Measurements from ENCODE around the gene VMP1.

VMP1 gene

DNA sequence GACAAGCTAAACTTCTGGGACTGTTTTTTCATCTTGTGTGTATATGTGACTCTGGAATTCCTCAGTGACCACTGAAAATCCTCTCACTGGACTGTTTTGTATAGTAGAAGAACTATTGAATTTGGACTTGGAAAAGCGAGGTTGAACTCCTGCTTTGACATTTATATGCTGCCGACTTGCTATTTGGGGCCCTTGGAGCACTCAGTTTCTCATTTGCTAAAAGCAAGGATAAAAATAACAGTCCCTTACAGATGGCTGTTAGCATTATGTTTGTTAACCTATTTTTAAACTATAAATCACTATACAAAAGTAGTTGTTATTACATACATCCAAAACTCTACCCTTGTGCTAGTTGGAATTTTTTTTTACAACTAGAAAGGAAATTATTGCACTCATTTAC is 9.0 kb downstream of the VMP1 start:
- DNase-seq (ENCODE audit: low read depth) = no peak
- H3K4me3 ChIP-seq (ENCODE audit: control insufficient read depth, low read depth, low read length) = no peak overlapping the region
- TF ChIP-seq, protein P1, sequence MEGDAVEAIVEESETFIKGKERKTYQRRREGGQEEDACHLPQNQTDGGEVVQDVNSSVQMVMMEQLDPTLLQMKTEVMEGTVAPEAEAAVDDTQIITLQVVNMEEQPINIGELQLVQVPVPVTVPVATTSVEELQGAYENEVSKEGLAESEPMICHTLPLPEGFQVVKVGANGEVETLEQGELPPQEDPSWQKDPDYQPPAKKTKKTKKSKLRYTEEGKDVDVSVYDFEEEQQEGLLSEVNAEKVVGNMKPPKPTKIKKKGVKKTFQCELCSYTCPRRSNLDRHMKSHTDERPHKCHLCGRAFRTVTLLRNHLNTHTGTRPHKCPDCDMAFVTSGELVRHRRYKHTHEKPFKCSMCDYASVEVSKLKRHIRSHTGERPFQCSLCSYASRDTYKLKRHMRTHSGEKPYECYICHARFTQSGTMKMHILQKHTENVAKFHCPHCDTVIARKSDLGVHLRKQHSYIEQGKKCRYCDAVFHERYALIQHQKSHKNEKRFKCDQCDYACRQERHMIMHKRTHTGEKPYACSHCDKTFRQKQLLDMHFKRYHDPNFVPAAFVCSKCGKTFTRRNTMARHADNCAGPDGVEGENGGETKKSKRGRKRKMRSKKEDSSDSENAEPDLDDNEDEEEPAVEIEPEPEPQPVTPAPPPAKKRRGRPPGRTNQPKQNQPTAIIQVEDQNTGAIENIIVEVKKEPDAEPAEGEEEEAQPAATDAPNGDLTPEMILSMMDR (IDR thresholded peaks at IDR 0.05; ENCODE audit: control insufficient read depth, insufficient read depth, low read depth, low read length, missing control alignments) = no peak

DNA sequence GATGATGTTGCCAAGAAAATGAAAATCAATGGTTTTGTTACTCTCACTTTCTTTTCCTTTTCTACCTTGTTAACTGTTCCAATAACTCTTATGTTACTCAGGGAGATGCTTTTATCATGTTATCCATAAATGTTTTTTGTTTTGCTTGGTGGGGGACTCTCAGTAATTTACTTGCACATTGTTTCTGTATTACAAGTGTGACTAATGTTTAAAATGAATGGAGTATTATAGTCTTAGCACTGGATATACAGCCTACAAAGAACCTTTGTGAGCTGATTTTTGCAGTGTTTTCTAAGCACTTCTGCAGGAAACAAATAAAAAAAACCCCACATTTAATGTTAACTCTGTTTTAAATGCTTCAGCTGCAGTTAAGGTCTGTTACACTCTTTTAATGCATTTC is 12.1 kb downstream of the VMP1 start:
- TF ChIP-seq, protein P1 (IDR thresholded peaks at IDR 0.05; ENCODE audit: control insufficient read depth, insufficient read depth, low read depth, low read length, missing control alignments) = no peak
- H3K4me3 ChIP-seq (ENCODE audit: control insufficient read depth, low read depth, low read length) = no peak overlapping the region
- no peak for DNase-seq (ENCODE audit: low read depth)

DNA sequence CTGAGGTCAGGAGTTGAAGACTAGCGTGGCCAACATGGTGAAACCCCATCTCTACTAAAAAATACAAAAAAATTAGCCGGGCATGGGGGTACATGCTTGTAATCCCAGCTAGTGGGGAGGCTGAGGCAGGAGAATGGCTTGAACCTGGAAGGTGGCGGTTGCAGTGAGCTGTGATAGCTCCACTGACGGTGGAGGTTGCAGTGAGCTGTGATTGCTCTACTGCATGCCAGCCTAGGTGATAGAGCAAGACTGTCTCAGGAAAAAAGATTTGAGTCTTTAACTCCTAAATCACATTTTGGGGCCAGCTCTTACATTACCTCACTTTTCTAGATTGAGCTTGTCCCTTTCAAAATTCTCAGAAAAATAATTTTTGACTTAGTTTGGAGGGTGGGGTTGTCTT is 15.2 kb downstream of the VMP1 start:
- TF ChIP-seq, protein P1 (IDR thresholded peaks at IDR 0.05; ENCODE audit: control insufficient read depth, insufficient read depth, low read depth, low read length, missing control alignments) = no peak
- H3K4me3 ChIP-seq (ENCODE audit: control insufficient read depth, low read depth, low read length) = no peak overlapping the region
- DNase-seq (ENCODE audit: low read depth) = no peak

DNA sequence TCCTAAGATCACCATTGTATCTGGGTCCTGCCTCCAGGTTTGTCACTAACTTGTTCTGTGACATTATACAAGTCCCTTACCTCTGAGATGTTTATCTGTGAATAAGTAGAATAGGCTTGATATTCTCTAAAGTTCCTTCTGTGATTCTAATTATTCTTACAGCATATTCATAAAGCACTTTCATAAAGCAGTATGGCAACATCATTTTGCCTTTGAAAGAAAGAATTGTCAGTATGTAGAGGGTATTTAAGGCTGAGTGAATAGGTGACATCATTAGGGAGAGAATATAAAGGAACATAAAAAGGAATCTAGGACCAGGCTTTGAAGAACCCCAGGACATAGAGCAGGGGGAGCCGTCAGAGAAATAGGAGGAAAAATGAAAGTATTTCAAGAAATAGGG is 15.6 kb downstream of the VMP1 start:
- TF ChIP-seq, protein P1 (IDR thresholded peaks at IDR 0.05; ENCODE audit: control insufficient read depth, insufficient read depth, low read depth, low read length, missing control alignments) = no peak
- no peak for DNase-seq (ENCODE audit: low read depth)
- no peak overlapping the region for H3K4me3 ChIP-seq (ENCODE audit: control insufficient read depth, low read depth, low read length)

DNA sequence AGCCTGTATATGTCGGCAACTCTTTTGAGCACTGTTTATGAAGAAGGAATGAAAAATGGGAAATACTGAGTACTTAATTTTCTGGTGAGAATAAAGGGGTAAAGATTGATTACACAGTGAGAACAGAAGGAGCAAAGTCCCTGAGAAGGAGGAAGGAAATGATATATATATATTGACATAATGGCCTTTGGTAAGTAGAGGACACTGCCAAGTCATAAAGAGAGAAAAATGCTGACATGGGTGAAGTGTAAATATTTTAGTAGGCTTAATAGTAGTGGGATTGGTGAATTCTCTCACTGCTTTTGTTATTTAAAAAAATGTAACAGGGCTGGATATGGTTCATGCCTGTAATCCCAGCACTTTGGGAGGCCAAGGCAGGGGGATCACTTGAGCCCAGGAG is 16.2 kb downstream of the VMP1 start:
- no peak overlapping the region for H3K4me3 ChIP-seq (ENCODE audit: control insufficient read depth, low read depth, low read length)
- DNase-seq (ENCODE audit: low read depth) = no peak
- TF ChIP-seq, protein P1 (IDR thresholded peaks at IDR 0.05; ENCODE audit: control insufficient read depth, insufficient read depth, low read depth, low read length, missing control alignments) = no peak

DNA sequence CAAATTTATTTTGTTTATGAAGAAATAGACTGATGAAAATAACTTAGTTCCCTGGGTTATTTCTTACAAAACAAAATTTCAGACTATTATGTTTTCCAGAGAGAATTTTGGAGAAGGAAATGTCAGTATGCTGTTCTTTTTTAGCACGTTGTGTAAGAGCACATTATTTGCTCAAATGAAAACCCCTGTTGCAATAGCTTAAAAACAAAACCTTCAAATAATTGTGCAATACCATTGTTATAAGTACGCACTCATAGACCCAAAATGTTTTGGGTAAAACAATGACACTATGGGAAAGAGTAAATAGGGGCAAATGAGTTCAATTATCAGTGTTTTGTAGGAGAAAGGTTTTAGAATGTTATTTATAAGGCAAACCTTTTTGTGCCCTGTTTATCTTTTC is 18.2 kb downstream of the VMP1 start:
- H3K4me3 ChIP-seq (ENCODE audit: control insufficient read depth, low read depth, low read length) = no peak overlapping the region
- peak; percentile 41 for DNase-seq (ENCODE audit: low read depth)
- TF ChIP-seq, protein P1 (IDR thresholded peaks at IDR 0.05; ENCODE audit: control insufficient read depth, insufficient read depth, low read depth, low read length, missing control alignments) = no peak

Measured in AG09309 (cell line).